ENCODE data around the gene PDPK1. TPM values are rescaled to one million over a fixed set of nuclear protein-coding genes. Genes with fewer than 3 reads are reported as not detected.

PDPK1 gene
- 31.6 TPM for total RNA-seq

DNA sequence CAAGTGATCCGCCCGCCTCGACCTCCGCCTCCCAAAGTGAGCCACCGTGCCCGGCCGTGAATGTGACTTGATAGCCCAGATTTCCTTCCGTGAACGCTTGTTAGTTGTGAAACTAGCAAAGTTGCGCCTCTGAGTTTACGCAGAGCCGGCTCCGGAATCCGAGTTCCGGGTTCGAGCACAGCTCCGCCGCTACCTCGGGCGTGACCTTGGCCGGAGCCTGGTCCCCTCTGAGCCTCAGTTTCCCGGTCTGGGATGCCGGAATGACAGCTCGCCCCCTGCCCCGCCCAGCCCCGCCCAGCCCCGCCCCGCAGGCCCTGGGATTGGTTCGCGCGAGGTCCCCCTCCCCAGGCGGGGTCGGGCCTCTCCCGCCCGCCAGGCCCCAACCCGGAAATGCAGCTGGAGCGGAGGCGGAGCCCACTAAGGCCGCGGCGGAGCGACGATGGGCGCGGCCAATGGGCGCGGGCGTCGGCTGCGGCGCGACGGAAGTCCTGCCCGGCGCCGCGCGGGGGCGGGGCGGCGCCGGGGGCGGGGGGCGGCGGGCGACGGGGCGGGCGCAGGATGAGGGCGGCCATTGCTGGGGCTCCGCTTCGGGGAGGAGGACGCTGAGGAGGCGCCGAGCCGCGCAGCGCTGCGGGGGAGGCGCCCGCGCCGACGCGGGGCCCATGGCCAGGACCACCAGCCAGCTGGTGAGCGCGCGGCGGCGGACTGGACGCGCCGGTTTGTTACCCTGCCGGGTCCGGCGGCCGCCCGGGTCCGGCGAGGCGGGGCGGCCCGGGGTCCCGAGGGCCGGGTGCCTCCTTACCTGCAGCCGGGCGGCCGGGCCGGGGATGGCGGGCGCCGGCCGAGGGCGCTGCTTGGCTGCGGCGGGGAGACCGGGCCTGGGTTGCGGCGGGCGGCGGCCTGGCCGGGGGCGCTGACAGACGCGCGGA, at the start of gene PDPK1:
TSS of gene PDPK1 (plus strand) at position 571 of the 929 bp plus-strand sequence. CDS start at position 663, 92 bp downstream.

GRCh38 chr16:2513405-2514332, 24.2 kb upstream of the PDPK1 start, which contains the start of gene ATP6V0C:
TSS of gene ATP6V0C (plus strand) at chr16:2513952. CDS start at chr16:2514104, 152 bp downstream.

DNA sequence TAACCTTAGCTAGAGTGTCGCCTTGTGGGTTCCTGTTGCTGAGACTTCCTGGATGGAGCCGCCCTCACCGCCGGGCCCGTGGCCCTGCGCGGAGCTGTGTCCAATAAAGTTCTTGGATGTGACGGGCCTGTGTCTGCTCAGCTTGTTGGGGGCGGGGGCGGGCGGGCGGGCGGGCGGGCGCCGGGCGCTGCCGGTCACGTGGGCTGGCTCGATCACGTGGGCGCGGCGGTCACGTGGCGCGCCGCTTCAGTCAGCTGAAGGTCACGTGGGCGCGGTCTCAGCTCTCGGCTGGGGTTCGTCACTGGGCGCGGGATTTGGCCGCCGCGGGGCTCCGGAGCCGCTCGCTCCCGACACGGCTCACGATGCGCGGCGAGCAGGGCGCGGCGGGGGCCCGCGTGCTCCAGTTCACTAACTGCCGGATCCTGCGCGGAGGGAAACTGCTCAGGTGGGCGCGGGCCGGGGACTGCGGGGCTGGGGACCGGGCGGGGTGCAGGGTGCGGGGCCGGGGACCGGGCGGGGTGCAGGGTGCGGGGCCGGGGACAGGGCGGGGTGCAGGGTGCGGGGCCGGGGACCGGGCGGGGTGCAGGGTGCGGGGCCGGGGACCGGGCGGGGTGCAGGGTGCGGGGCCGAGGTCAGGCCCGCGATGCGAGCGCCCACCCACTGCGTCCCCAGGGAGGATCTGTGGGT, 17.6 kb upstream of the PDPK1 start, which contains the start of gene AMDHD2:
TSS of gene AMDHD2 (plus strand) at position 275 of the 687 bp plus-strand sequence. CDS start at position 363, 88 bp downstream.

DNA sequence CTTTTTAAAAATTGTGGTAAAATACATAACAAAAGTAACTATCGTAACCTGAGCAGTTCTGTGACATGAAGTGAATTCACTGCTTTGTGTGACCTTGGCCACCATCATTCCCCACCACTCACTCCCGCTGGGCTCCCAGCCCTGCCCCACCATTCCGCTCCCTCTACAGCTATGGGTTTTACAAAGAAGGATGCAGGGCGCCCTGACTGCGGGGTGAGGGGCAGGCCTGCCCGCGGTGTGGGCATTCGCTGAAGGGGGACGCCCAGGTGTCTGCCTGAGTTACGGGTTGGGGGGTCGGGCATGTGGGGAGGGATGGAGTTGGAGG, 6.5 kb upstream of the PDPK1 start, which contains the start of gene CEMP1:
TSS of gene CEMP1 (minus strand) at position 38 of the 325 bp plus-strand sequence. CDS start 335 bp downstream, outside the sequence.

Small RNA genes lying within 50 kb of the gene (small RNA-seq; reads per million reads assigned to genes)
- gene AC093525.1 (not detected), gene MIR3178 (not detected)

Other genes with a start within 250 kb of the PDPK1 start
- 75.9 TPM for gene ABCA3, start 197.3 kb upstream of the PDPK1 start, total RNA-seq
- 13.4 TPM for gene CCNF, start 108.6 kb upstream of the PDPK1 start, total RNA-seq
- 6.5 TPM for gene TEDC2, start 77.9 kb upstream of the PDPK1 start, total RNA-seq
- 5.1 TPM for gene NTN3, start 66.7 kb upstream of the PDPK1 start, total RNA-seq
- 47.7 TPM for gene TBC1D24, start 62.9 kb upstream of the PDPK1 start, total RNA-seq
- 48.4 TPM for gene ATP6V0C, start 24.1 kb upstream of the PDPK1 start, total RNA-seq
- 15.2 TPM for gene AMDHD2, start 17.6 kb upstream of the PDPK1 start, total RNA-seq
- 0.92 TPM for gene CEMP1, start 6.6 kb upstream of the PDPK1 start, total RNA-seq
- gene KCTD5, start 144.5 kb downstream of the PDPK1 start, total RNA-seq = 19.6 TPM
- 3.9 TPM for gene PRSS27, start 182.2 kb downstream of the PDPK1 start, total RNA-seq
- gene SRRM2, start 214.6 kb downstream of the PDPK1 start, total RNA-seq = 70.1 TPM
- gene ELOB, start 239.3 kb downstream of the PDPK1 start, total RNA-seq = 158 TPM
- gene PRSS33, start 249.5 kb downstream of the PDPK1 start, total RNA-seq = not detected